Central memory CD8-positive, alpha-beta T cell (primary cell): ENCODE measurements around the gene NUCB1.

Experiments
- ATAC-seq: fragments of 150-1000 bp; cut with Tn5 transposase; replicated peaks from 2 replicates; pipeline ENCODE4 v1.10.0; 2022; ENCODE audit warnings: mild to moderate bottlenecking, moderate FRiP score, moderate number of reproducible peaks; ENCODE audit not compliant: poor library complexity, severe bottlenecking; ENCODE audit errors: extremely low read depth
- DNase-seq, 2 donors: peaks; one replicate each; pipeline ENCODE4 v3.0.0; 2021; ENCODE audit warnings: low spot score in 2 of 2
- H3K27ac Mint-ChIP-seq: one replicate; pipeline ENCODE4 v1.8.0; 2022; ENCODE audit warnings: low read depth, mild to moderate bottlenecking, moderate library complexity, mixed read lengths
- H3K27me3 Mint-ChIP-seq: one replicate; pipeline ENCODE4 v1.8.0; 2022; ENCODE audit warnings: mixed read lengths
- H3K36me3 Mint-ChIP-seq: one replicate; pipeline ENCODE4 v1.8.0; 2022; ENCODE audit warnings: mild to moderate bottlenecking, moderate library complexity, mixed read lengths; ENCODE audit not compliant: insufficient read depth
- H3K4me1 Mint-ChIP-seq: one replicate; pipeline ENCODE4 v1.8.0; 2022; ENCODE audit warnings: mixed read lengths
- H3K4me3 Mint-ChIP-seq: one replicate; pipeline ENCODE4 v1.8.0; 2022; ENCODE audit warnings: mild to moderate bottlenecking, moderate library complexity, mixed read lengths
- H3K9me3 Mint-ChIP-seq: one replicate; pipeline ENCODE4 v1.8.0; 2022; ENCODE audit warnings: mixed read lengths

Gene NUCB1

DNA sequence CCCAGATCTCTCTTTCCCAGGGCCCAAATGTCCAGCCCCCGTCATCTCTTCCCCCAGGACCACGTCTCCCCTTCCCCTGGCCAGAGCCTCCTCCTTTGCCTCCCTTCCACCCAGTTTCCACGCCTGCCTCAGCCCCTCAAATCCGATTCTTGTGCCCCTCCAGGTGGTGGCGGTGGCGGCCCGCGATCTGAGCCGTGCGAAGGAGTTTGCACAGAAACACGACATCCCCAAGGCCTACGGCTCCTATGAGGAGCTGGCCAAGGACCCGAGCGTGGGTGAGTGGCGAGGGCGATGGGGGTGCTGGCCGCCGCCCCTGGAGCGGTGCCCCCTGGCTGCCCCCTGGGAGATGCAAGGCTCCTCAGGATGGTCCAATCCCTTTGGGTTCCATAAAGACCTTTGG lies 34.7 kb downstream of the NUCB1 start:
- H3K27me3 Mint-ChIP-seq: no peaks in the 10 kb centered on the region
- no peak overlapping the region for H3K4me3 Mint-ChIP-seq

DNA sequence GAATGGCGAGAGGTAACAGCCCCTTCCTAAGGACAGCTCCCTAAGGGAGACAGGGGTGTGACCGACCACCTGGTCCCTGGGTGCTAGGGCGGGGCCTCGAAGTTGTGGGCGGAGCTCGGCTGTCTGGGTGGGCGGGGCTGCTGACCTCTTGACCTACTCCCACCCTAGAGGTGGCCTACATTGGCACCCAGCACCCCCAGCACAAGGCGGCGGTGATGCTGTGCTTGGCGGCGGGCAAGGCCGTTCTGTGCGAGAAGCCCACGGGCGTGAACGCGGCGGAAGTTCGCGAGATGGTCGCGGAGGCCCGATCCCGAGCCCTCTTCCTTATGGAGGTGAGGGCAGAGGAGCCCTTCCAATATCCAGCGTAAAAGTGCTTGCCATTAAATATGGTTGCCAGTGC lies 35.8 kb downstream of the NUCB1 start:
- H3K36me3 Mint-ChIP-seq: no peaks in the 10 kb centered on the region
- no peak overlapping the region for H3K27ac Mint-ChIP-seq

More for the DNA sequence above, 34.7 kb downstream of the NUCB1 start:
- peaks cover 10% of the 10 kb centered on the region for H3K4me1 Mint-ChIP-seq
- no peaks in the 10 kb centered on the region for H3K9me3 Mint-ChIP-seq
- no peak for DNase-seq
- no peak for ATAC-seq
- no peak overlapping the region for H3K27ac Mint-ChIP-seq
- no peaks in the 10 kb centered on the region for H3K36me3 Mint-ChIP-seq

DNA sequence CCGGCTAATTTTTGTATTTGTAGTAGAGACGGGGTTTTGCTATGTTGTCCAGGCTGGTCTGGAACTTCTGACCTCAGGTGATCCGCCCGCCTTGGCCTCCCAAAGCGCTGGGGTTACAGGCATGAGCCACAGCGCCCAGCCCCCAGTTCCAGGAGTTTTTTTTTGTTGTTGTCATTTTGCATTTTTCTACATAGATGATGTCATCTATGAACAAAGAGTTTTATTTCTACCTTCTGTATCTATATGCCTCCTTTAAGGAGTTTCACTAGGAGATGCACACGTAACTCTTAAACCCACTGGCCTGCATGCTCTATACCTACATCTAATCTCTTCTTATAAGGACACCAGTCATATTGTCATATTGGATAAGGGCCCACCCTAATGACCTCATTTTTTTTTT lies 38.1 kb downstream of the NUCB1 start:
- no peak for DNase-seq
- H3K36me3 Mint-ChIP-seq: no peaks in the 10 kb centered on the region
- no peak for ATAC-seq
- H3K27me3 Mint-ChIP-seq: no peaks in the 10 kb centered on the region
- H3K4me3 Mint-ChIP-seq: no peak overlapping the region
- peaks cover 7% of the 10 kb centered on the region for H3K4me1 Mint-ChIP-seq
- no peak overlapping the region for H3K27ac Mint-ChIP-seq
- no peaks in the 10 kb centered on the region for H3K9me3 Mint-ChIP-seq

More for the DNA sequence above, 35.8 kb downstream of the NUCB1 start:
- ATAC-seq (no peak), DNase-seq (no peak)
- H3K27me3 Mint-ChIP-seq: no peaks in the 10 kb centered on the region
- no peaks in the 10 kb centered on the region for H3K9me3 Mint-ChIP-seq
- peaks cover 10% of the 10 kb centered on the region for H3K4me1 Mint-ChIP-seq
- no peak overlapping the region for H3K4me3 Mint-ChIP-seq

DNA sequence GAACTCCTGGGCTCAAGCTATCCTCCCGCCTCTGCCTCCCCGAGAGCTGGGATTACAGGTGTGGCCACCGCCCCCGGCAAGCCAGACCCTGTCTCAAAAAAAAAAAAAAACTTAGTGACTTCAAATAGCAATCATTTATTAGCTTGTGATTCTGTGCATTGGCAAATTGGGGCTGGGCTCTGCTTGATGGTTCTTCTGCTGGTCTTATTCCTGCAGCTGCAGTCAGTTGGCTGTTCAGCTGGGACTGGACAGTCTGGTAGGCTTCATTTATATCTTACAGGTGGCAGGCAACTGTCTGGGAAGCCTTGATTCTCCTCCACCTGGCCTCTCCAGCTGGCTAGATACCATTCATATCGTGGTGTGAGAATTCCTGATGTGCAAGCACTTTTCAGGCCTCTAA lies 40.8 kb downstream of the NUCB1 start:
- Mint-ChIP-seq H3K36me3 (no peaks in the 10 kb centered on the region), H3K9me3 (no peaks in the 10 kb centered on the region), H3K27me3 (no peaks in the 10 kb centered on the region), H3K27ac (no peak overlapping the region), H3K4me3 (no peak overlapping the region), H3K4me1 (no peaks in the 10 kb centered on the region)
- no peak for DNase-seq
- no peak for ATAC-seq

DNA sequence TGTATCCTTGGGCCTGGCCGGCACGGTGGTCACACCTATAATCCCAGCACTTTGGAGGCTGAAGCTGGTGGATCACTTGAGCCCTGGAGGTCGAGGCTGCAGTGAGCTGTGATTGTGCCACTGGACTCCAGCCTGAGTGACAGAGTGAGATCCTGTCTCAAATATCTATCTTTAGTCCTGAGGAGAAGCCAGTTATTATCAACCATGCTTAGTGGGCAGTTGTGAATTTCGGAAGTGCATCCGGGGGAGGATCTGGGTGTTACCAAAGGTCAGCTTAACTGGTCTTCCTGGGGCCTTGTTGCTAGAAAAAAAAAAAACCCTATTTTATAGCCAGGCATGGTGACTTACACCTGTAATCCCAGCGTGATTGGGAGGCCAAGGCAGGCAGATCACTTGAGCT lies 43.0 kb downstream of the NUCB1 start:
- Mint-ChIP-seq H3K27me3 (no peaks in the 10 kb centered on the region), H3K9me3 (no peaks in the 10 kb centered on the region), H3K4me3 (no peak overlapping the region), H3K27ac (no peak overlapping the region), H3K36me3 (no peaks in the 10 kb centered on the region), H3K4me1 (no peaks in the 10 kb centered on the region)
- no peak for DNase-seq
- ATAC-seq: no peak

DNA sequence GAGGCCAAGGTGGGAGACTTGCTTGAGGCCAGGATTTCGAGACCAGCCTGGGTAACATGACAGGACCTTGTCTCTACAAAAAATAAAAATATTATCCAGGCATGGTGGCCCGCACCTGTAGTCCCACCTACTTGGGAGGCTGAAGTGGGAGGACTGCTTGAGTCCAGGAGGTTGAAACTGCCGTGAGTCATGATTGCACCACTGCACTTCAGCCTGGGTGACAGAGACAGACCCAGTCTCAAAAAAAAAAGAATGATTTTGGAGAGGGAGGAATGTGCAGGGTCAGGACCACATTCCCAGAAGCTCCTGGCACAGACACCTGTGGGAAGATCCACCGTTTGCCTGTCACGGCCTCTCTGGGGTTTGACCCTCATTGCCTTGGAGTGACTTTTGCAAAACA lies 45.3 kb downstream of the NUCB1 start:
- Mint-ChIP-seq H3K36me3 (no peaks in the 10 kb centered on the region), H3K4me1 (no peaks in the 10 kb centered on the region), H3K4me3 (no peak overlapping the region), H3K27ac (no peak overlapping the region), H3K9me3 (no peaks in the 10 kb centered on the region), H3K27me3 (no peaks in the 10 kb centered on the region)
- no peak for DNase-seq
- no peak for ATAC-seq

DNA sequence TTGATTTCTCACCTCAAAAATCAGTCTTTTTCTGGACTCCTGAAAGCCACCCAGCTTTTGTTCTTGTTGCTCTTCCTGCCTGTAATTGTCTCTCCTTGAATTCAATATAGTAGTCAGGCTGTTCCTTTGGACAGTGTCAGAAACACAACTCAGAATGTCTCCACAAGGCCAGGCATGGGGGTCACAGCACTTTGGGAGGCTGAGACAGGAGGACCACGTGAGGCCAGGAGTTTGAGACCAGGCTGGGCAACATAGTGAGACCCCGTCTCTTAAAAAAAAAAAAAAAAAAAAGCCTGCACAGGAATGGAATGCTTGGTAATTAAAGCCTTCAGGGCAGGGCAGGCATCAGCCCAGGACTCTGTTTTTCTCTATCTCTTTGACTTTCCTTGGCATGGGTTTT lies 45.7 kb downstream of the NUCB1 start:
- Mint-ChIP-seq H3K4me1 (no peaks in the 10 kb centered on the region), H3K27me3 (no peaks in the 10 kb centered on the region), H3K36me3 (no peaks in the 10 kb centered on the region)

DNA sequence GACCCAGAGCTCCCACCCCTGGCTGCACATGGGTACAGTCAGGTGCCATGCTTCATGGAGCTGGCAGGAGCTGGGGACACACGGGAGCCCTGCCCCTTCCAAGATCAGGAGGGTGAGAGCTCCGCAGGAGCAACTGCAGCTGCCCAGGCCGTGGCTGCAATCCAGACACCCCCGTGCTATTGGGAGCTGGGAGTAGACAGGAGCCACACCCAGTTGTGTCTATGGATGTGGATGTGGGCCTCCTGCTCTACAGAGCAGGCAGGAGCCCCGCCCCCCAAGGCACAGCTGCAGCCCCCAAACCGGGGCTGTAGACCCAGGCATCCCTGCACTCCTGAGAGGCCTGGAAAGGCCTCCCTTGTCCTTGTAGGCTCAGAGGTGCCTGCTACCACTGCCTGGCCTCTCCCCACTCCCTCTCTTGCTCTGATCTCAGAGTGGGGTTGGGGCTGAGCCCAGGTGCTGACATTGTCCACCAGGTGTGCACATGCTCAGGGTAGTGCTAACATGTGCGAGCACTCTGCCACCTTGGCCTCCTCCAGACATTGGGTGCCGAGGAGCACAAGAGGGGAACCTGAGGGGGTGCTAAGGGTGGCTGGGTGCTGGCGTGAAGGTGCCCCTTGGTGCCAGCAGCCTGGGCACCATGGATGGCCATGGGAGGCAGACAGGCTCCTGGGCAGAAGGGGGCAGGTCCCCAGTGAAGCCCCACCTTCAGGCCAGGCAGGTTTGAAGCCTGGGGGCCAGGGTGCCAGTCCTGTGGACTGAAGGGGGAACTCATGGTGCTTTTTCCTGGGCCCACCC lies 46.5 kb downstream of the NUCB1 start:
- no peaks in the 10 kb centered on the region for H3K27me3 Mint-ChIP-seq
- DNase-seq: no peak
- no peak overlapping the region for H3K27ac Mint-ChIP-seq
- H3K9me3 Mint-ChIP-seq: no peaks in the 10 kb centered on the region
- no peaks in the 10 kb centered on the region for H3K4me1 Mint-ChIP-seq
- no peaks in the 10 kb centered on the region for H3K36me3 Mint-ChIP-seq
- H3K4me3 Mint-ChIP-seq: no peak overlapping the region
- no peak for ATAC-seq

More for the DNA sequence above, 45.7 kb downstream of the NUCB1 start:
- DNase-seq: no peak
- H3K9me3 Mint-ChIP-seq: no peaks in the 10 kb centered on the region
- no peak overlapping the region for H3K27ac Mint-ChIP-seq
- no peak overlapping the region for H3K4me3 Mint-ChIP-seq
- no peak for ATAC-seq

DNA sequence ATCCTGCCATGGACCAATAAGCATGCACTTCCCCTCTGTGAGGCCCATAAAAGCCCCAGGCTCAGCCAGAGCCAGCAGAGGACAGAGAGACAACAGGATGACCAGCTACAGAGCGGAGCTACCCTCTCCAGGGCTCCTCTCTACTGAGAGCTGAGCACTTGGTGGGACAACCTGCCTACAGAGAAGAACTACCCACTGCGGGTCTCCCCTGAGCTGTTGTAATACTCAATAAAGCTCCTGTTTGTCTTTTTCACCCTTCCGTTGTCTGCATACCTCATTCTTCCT lies 47.1 kb downstream of the NUCB1 start:
- DNase-seq (no peak), ATAC-seq (no peak)
- Mint-ChIP-seq H3K27ac (no peak overlapping the region), H3K9me3 (no peaks in the 10 kb centered on the region), H3K4me1 (no peaks in the 10 kb centered on the region), H3K27me3 (no peaks in the 10 kb centered on the region), H3K4me3 (no peak overlapping the region), H3K36me3 (no peaks in the 10 kb centered on the region)

DNA sequence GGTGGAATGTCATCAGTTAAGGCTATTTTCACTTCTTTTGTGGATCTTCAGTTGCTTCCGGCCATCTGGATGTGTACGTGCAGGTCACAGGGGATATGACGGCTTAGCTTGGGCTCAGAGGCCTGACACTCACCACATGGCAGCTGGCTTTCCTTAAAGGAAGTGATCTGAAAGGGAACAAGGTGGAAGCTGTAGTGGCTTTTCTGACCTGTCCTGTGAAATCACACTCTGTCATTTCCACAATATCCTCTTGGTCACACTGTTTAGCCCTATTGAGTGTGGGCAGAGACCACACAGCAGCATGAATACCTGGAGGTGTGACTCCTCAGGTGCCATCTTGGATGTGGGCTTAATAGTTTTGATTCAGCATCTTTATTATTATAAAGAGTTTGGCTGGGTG lies 50.0 kb downstream of the NUCB1 start:
- H3K4me1 Mint-ChIP-seq: peaks cover under 1% of the 10 kb centered on the region
- H3K27ac Mint-ChIP-seq: no peak overlapping the region
- no peaks in the 10 kb centered on the region for H3K27me3 Mint-ChIP-seq
- DNase-seq (no peak), ATAC-seq (no peak)
- no peaks in the 10 kb centered on the region for H3K9me3 Mint-ChIP-seq
- H3K36me3 Mint-ChIP-seq: peaks cover 4% of the 10 kb centered on the region
- no peak overlapping the region for H3K4me3 Mint-ChIP-seq

DNA sequence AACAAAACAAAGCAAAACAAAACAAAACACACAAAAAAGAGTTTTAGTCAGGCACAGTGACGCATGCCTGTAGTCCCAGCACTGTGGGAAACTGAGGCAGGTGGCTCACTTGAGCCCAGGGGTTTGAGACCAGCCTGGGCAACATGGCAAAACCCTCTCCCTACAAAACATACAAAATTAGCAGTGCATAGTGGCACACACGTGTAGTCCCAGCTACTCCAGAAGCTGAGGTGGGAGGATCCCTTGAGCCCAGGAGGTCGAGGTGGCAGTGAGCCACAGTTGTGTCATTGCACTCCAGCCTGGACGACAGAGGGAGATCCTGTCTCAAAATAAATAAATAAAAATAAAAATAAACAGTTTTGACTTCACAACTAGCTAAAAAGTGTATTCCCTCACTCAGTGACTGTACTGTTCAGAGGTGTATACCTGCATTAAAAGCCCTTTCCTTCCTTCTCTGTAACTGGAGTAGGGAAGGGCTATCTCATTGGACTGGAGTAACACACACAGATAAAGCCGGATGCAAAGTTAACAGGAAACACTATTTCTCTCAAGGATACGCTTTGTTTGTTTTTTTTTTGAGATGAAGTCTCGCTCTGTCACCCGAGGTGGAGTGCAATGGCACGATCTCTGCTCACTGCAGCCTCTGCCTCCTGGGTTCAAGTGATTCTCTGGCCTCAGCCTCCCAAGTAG lies 50.9 kb downstream of the NUCB1 start:
- Mint-ChIP-seq H3K36me3 (peaks cover 8% of the 10 kb centered on the region), H3K27ac (no peak overlapping the region), H3K9me3 (no peaks in the 10 kb centered on the region), H3K4me3 (no peak overlapping the region), H3K4me1 (peaks cover 8% of the 10 kb centered on the region), H3K27me3 (no peaks in the 10 kb centered on the region)
- ATAC-seq: no peak
- no peak for DNase-seq

DNA sequence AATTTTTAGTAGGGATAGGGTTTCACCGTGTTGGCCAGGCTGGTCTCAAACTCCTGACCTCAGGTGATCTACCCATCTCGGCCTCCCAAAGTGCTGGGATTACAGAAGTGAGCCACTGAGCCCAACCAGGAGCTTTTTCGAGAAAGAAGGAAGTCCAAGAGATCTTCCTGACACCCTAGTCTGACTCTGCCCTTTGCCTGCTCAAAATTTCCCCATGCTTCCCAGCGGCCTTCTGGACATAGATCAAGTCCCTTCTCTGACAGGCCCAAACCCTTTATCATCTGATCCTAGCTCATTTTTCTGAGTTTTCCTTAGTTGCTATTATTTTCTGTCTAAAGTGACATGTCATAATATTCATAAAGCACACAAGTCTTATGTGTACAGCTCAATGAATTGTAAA lies 53.0 kb downstream of the NUCB1 start:
- H3K27ac Mint-ChIP-seq: no peak overlapping the region

DNA sequence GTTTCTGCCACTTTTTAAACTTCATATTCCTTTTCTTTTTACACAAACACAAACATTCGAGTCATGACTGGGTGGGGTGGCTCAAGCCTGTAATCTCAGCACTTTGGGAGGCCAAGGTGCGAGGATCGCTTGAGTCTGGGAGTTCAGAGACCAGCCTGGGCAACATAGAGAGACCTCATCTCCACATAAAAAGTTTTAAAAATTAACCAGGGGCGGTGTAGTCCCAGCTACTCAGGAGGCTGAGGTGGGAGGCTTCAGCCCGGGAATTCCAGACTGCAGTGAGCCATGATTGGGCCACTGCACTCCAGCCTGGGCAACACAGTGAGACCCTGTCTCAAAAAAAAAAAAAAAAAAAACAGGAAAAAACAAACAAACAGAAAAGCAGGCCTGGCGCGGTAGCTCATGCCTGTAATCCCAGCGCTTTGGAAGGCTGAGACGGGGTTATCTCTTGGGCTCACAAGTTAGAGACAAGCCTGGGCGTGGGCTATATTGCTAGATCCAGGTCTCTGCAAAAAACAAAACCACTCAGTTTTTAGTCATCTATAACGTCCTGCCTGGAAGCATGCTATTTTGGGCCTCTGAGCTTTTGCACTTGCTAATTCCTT lies 54.0 kb downstream of the NUCB1 start:
- Mint-ChIP-seq H3K27ac (peak overlapping the region; percentile 86), H3K27me3 (no peaks in the 10 kb centered on the region), H3K9me3 (no peaks in the 10 kb centered on the region), H3K4me3 (peak overlapping the region; percentile 86), H3K36me3 (peaks cover 21% of the 10 kb centered on the region), H3K4me1 (peaks cover 18% of the 10 kb centered on the region)
- ATAC-seq (no peak), DNase-seq (no peak)

More for the DNA sequence above, 53.0 kb downstream of the NUCB1 start:
- Mint-ChIP-seq H3K9me3 (no peaks in the 10 kb centered on the region), H3K4me3 (peak overlapping the region; percentile 86), H3K4me1 (peaks cover 18% of the 10 kb centered on the region), H3K36me3 (peaks cover 18% of the 10 kb centered on the region), H3K27me3 (no peaks in the 10 kb centered on the region)
- DNase-seq (no peak), ATAC-seq (no peak)
